H9 (cell line): ENCODE results near the gene STAC. TPM values are rescaled to one million over a fixed set of nuclear protein-coding genes. Genes with fewer than 3 reads are reported as not detected.
A peak's percentile ranks its signal among the peaks of the same experiment; 100 is the strongest.

Experiments used
- DNase-seq: peaks from one replicate; pipeline ENCODE4 v3.0.0-alpha.2; 2017
- H2AFZ ChIP-seq: one replicate; pipeline ENCODE4 v1.6.1; 2013; ENCODE audit warnings: mild to moderate bottlenecking, low read length, control low read depth, moderate library complexity
- H2AK5ac ChIP-seq: 2 replicates; pipeline ENCODE4 v1.6.1; 2013; ENCODE audit warnings: low read length, control low read depth, mixed read lengths; ENCODE audit not compliant: insufficient read length
- H2BK120ac ChIP-seq: one replicate; pipeline ENCODE4 v1.6.1; 2013; ENCODE audit warnings: low read depth, mild to moderate bottlenecking, low read length, control low read depth, inconsistent platforms; ENCODE audit not compliant: poor library complexity, severe bottlenecking
- H2BK12ac ChIP-seq: 2 replicates; pipeline ENCODE4 v1.6.1; 2013; ENCODE audit warnings: low read length, control low read depth, mixed read lengths, low read depth; ENCODE audit not compliant: insufficient read length
- H2BK15ac ChIP-seq: 2 replicates; pipeline ENCODE4 v1.6.1; 2013; ENCODE audit warnings: low read depth, low read length, control low read depth
- H2BK20ac ChIP-seq: one replicate; pipeline ENCODE4 v1.6.1; 2013; ENCODE audit warnings: low read depth, mild to moderate bottlenecking, low read length, control low read depth, inconsistent platforms; ENCODE audit not compliant: poor library complexity, severe bottlenecking
- H2BK5ac ChIP-seq: 2 replicates; pipeline ENCODE4 v1.6.1; 2013; ENCODE audit warnings: low read length, control low read depth, mixed read lengths; ENCODE audit not compliant: insufficient read length
- H3K14ac ChIP-seq: 2 replicates; pipeline ENCODE4 v1.6.1; 2013; ENCODE audit warnings: low read length, control low read depth; ENCODE audit not compliant: insufficient read depth
- H3K18ac ChIP-seq: 2 replicates; pipeline ENCODE4 v1.6.1; 2013; ENCODE audit warnings: low read depth, mild to moderate bottlenecking, mixed read lengths, low read length, control low read depth; ENCODE audit not compliant: insufficient read length
- H3K23ac ChIP-seq: 2 replicates; pipeline ENCODE4 v1.6.1; 2013; ENCODE audit warnings: low read length, control low read depth, mixed read lengths, low read depth; ENCODE audit not compliant: insufficient read length
- H3K23me2 ChIP-seq: 2 replicates; pipeline ENCODE4 v1.6.1; 2013; ENCODE audit warnings: low read depth, mild to moderate bottlenecking, mixed read lengths, low read length, control low read depth; ENCODE audit not compliant: insufficient read length, poor library complexity, severe bottlenecking
- H3K27ac ChIP-seq: 2 replicates; pipeline ENCODE4 v1.5.1; 2013; ENCODE audit warnings: low read length, control low read depth, mixed read lengths, low read depth; ENCODE audit not compliant: insufficient read length
- H3K27me3 ChIP-seq: 2 replicates; pipeline ENCODE4 v1.6.1; 2013; ENCODE audit warnings: low read length, control low read depth, inconsistent platforms; ENCODE audit not compliant: insufficient read depth
- H3K4ac ChIP-seq: 2 replicates; pipeline ENCODE4 v1.6.1; 2013; ENCODE audit warnings: low read depth, mild to moderate bottlenecking, control low read depth, inconsistent platforms, low read length, moderate library complexity
- H3K4me1 ChIP-seq: 2 replicates; pipeline ENCODE4 v1.6.1; 2013; ENCODE audit warnings: low read length, control low read depth, inconsistent platforms; ENCODE audit not compliant: insufficient read depth
- H3K4me2 ChIP-seq: 2 replicates; pipeline ENCODE4 v1.6.1; 2013; ENCODE audit warnings: low read length, control low read depth, mixed read lengths; ENCODE audit not compliant: insufficient read length, insufficient read depth
- H3K56ac ChIP-seq: 2 replicates; pipeline ENCODE4 v1.6.1; 2013; ENCODE audit warnings: low read depth, mild to moderate bottlenecking, mixed read lengths, low read length, control low read depth; ENCODE audit not compliant: insufficient read length
- H3K79me1 ChIP-seq: 2 replicates; pipeline ENCODE4 v1.6.1; 2013; ENCODE audit warnings: low read depth, mild to moderate bottlenecking, moderate library complexity, low read length, control low read depth, inconsistent platforms; ENCODE audit not compliant: insufficient read depth, poor library complexity, severe bottlenecking
- H3K79me2 ChIP-seq: 2 replicates; pipeline ENCODE4 v1.6.1; 2013; ENCODE audit warnings: low read length, control low read depth, inconsistent platforms; ENCODE audit not compliant: insufficient read depth
- H3K9ac ChIP-seq: 2 replicates; pipeline ENCODE4 v1.6.1; 2013; ENCODE audit warnings: low read length, control low read depth, mixed read lengths; ENCODE audit not compliant: insufficient read length; ENCODE audit errors: extremely low read depth
- H3K9me3 ChIP-seq: one replicate; pipeline ENCODE4 v1.6.1; 2013; ENCODE audit warnings: low read depth, low read length, inconsistent platforms; ENCODE audit not compliant: control insufficient read depth
- H3T11ph ChIP-seq: one replicate; pipeline ENCODE4 v1.6.1; 2013; ENCODE audit warnings: mild to moderate bottlenecking, low read length, control low read depth, inconsistent platforms
- H4K20me1 ChIP-seq: one replicate; pipeline ENCODE4 v1.6.1; 2013; ENCODE audit not compliant: control insufficient read depth, insufficient read length, insufficient read depth
- H4K5ac ChIP-seq: 2 replicates; pipeline ENCODE4 v1.6.1; 2013; ENCODE audit warnings: low read depth, mild to moderate bottlenecking, mixed read lengths, low read length, control low read depth; ENCODE audit not compliant: insufficient read length
- H4K8ac ChIP-seq: replicated peaks from 2 replicates; pipeline ENCODE4 v1.6.1; 2013; ENCODE audit warnings: low read length, control low read depth, mixed read lengths, low read depth; ENCODE audit not compliant: insufficient read length
- H4K91ac ChIP-seq: 2 replicates; pipeline ENCODE4 v1.6.1; 2013; ENCODE audit warnings: low read depth, mild to moderate bottlenecking, moderate library complexity, mixed read lengths, low read length, control low read depth; ENCODE audit not compliant: insufficient read length
- H3K27ac Mint-ChIP-seq, 3 experiments: 2 replicates in 2 of 3; 3 replicates in 1 of 3; pipeline ENCODE4 v1.8.0; 2020 to 2021; ENCODE audit warnings: mixed read lengths in 3 of 3, mild to moderate bottlenecking in 1 of 3, moderate library complexity in 1 of 3
- H3K27me3 Mint-ChIP-seq: 2 replicates; pipeline ENCODE4 v1.8.0; 2021; ENCODE audit warnings: low read depth, mild to moderate bottlenecking, moderate library complexity, mixed read lengths
- H3K36me3 Mint-ChIP-seq, 3 experiments: 2 replicates in 2 of 3; 3 replicates in 1 of 3; pipeline ENCODE4 v1.8.0; 2020 to 2021; ENCODE audit warnings: low read depth in 3 of 3, mixed read lengths in 3 of 3; ENCODE audit not compliant: insufficient read depth in 1 of 3
- H3K4me1 Mint-ChIP-seq, 2 experiments: 2 replicates each; pipeline ENCODE4 v1.8.0; 2020; ENCODE audit warnings: mixed read lengths in 2 of 2
- H3K4me3 Mint-ChIP-seq, 2 experiments: 2 replicates in 1 of 2; 3 replicates in 1 of 2; pipeline ENCODE4 v1.8.0; 2020 to 2021; ENCODE audit warnings: mild to moderate bottlenecking in 2 of 2, mixed read lengths in 2 of 2, moderate library complexity in 1 of 2
- H3K9me3 Mint-ChIP-seq, 2 experiments: 2 replicates in 1 of 2; 3 replicates in 1 of 2; pipeline ENCODE4 v1.8.0; 2020; ENCODE audit warnings: mild to moderate bottlenecking in 2 of 2, mixed read lengths in 2 of 2, moderate library complexity in 1 of 2
- CTCF ChIP-seq: fragments of 200-600 bp; sonication (generic); conservative IDR thresholded peaks from 3 replicates; pipeline ENCODE4 v1.8.0; 2021; ENCODE audit warnings: antibody characterized with exemption, mild to moderate bottlenecking
- WGBS: extraction: QIAGEN DNeasy Blood & Tissue Kit; methylation state at CpG from one replicate; pipeline ENCODE4 v1.1.7; 2013; ENCODE audit warnings: missing lambda C conversion rate, low lambda C conversion rate, mixed read lengths; ENCODE audit not compliant: insufficient read length; ENCODE audit errors: extremely low coverage; 5-methylcytosine and 5-hydroxymethylcytosine counted together
- total RNA-seq: library from RNA; stranded (reverse); gene quantifications from 2 replicates; pipeline ENCODE4 v1.2.1, GENCODE V29; 2021

The STAC gene
- total RNA-seq, 1 experiment from 2014 or later = 3.0 TPM

GRCh38 chr3:36379872-36380220 lies 458 bp upstream of the STAC start:
- no peak overlapping the region for H3K27ac Mint-ChIP-seq
- no peak overlapping the region for H3K23ac ChIP-seq
- no peak overlapping the region for H3K27ac ChIP-seq
- H3K4me3 Mint-ChIP-seq = peak overlapping the region; percentile 76 to 85
- no peak overlapping the region for H4K5ac ChIP-seq
- no peak overlapping the region for H4K91ac ChIP-seq
- no peak overlapping the region for H2AFZ ChIP-seq
- H3K56ac ChIP-seq = no peak overlapping the region
- WGBS = no CpG with 5 or more reads among the region's 8 CpGs
- peak overlapping the region; percentile 68 for H3K4me2 ChIP-seq
- no peak overlapping the region for H4K8ac ChIP-seq
- no peaks in the 10 kb centered on the region for H4K20me1 ChIP-seq
- no peak overlapping the region for H2BK120ac ChIP-seq
- H3K79me1 ChIP-seq = no peaks in the 10 kb centered on the region
- H2BK20ac ChIP-seq = no peak overlapping the region
- H3K23me2 ChIP-seq = peaks cover 8% of the 10 kb centered on the region
- peaks cover 25 to 26% of the 10 kb centered on the region in 2 experiments for H3K4me1 Mint-ChIP-seq
- H2BK12ac ChIP-seq = no peak overlapping the region
- H3K14ac ChIP-seq = no peak overlapping the region
- H3K27me3 Mint-ChIP-seq = peaks cover 36% of the 10 kb centered on the region
- no peaks in the 10 kb centered on the region for H3K9me3 Mint-ChIP-seq
- H3K4ac ChIP-seq = no peak overlapping the region
- no peak for DNase-seq
- H3T11ph ChIP-seq = no peak overlapping the region
- H3K4me1 ChIP-seq = 0 out of 2 replicates have a peak, but pooled peaks cover 3% of the 10 kb centered on the region
- H3K9me3 ChIP-seq = no peaks in the 10 kb centered on the region
- no peaks in the 10 kb centered on the region; the same call in 1 of the 2 replicates for H3K27me3 ChIP-seq
- H3K9ac ChIP-seq = no peak overlapping the region
- H2BK5ac ChIP-seq = no peak overlapping the region
- H3K36me3 Mint-ChIP-seq = peaks cover 0 to 4% (median 0%) of the 10 kb centered on the region in 3 experiments; a peak in 1 of 7 replicates
- no peak for TF ChIP-seq CTCF
- no peak overlapping the region for H3K18ac ChIP-seq
- no peak overlapping the region for H2AK5ac ChIP-seq
- peaks cover 3% of the 10 kb centered on the region; the same call in 1 of the 2 replicates for H3K79me2 ChIP-seq
- H2BK15ac ChIP-seq = no peak overlapping the region
